Mesodermal cell (in vitro differentiated cells): ENCODE results near the gene ANKUB1.

Experiments
- H3K27ac ChIP-seq: 2 replicates; pipeline ENCODE4 v1.7.0; 2013; ENCODE audit warnings: mild to moderate bottlenecking, low read depth, low read length, moderate library complexity; ENCODE audit not compliant: severe bottlenecking
- H3K36me3 ChIP-seq: 2 replicates; pipeline ENCODE4 v1.7.1; 2013; ENCODE audit warnings: mild to moderate bottlenecking, low read length, moderate library complexity; ENCODE audit not compliant: control insufficient read depth, insufficient read depth
- H3K4me1 ChIP-seq: one replicate; pipeline ENCODE4 v1.7.1; 2013; ENCODE audit warnings: mild to moderate bottlenecking, low read length; ENCODE audit not compliant: insufficient read depth, control insufficient read depth, poor library complexity, severe bottlenecking
- H3K4me3 ChIP-seq: 2 replicates; pipeline ENCODE4 v1.7.0; 2013; ENCODE audit warnings: low read length, control low read depth, mild to moderate bottlenecking; ENCODE audit not compliant: insufficient read depth, poor library complexity, severe bottlenecking; ENCODE audit errors: extremely low read depth
- H3K9me3 ChIP-seq: 2 replicates; pipeline ENCODE4 v1.7.1; 2013; ENCODE audit warnings: mild to moderate bottlenecking, low read length, moderate library complexity; ENCODE audit not compliant: control insufficient read depth
- WGBS, 2 experiments: methylation state at CpG; one replicate each; pipeline ENCODE4 v1.1.5; 2013; ENCODE audit warnings: missing lambda C conversion rate in 2 of 2; ENCODE audit not compliant: insufficient coverage in 2 of 2; 5-methylcytosine and 5-hydroxymethylcytosine counted together

Gene ANKUB1

GRCh38 chr3:149809699-149810098, 17.3 kb upstream of the ANKUB1 start:
- Histone ChIP-seq H3K4me1 (peaks cover 8% of the 10 kb centered on the region), H3K36me3 (no peaks in the 10 kb centered on the region)

DNA sequence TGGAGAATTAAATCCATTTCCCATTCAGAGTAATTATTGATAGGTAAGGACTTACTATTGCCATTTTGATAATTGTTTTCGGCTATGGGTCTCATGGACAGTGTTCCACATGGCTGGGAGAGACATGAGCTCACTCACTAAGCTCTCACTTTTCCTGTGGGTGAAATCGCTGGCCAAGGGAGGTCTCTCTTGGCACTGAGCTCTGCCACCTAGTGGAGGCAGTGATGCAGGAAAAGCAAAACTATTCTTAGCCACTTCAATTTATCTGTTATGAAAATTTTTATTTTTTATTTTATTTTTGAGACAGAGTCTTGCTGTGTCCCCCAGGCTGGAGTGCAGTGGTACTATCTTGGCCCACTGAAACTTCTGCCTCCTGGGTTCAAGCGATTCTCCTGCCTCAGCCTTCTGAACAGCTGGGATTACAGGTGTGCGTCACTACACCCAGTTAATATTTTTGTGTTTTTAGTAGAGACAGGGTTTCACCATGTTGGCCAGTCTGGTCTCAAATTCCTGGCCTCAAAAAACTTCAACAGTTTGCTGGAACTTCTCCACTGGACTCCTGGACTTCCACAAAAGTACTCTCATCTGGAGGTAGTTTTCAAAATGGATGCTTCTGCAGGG, 16.0 kb upstream of the ANKUB1 start:
- H3K36me3 ChIP-seq, result no peaks in the 10 kb centered on the region
- WGBS, 2 experiments, result 10% methylated on average over 2 of the region's 4 CpGs; no CpG with 5 or more reads in 1 of the 2 experiments
- no peak overlapping the region for H3K27ac ChIP-seq
- H3K4me3 ChIP-seq, result no peak overlapping the region
- no peaks in the 10 kb centered on the region for H3K9me3 ChIP-seq
- H3K4me1 ChIP-seq, result peaks cover 3% of the 10 kb centered on the region

More at GRCh38 chr3:149809699-149810098, 17.3 kb upstream of the ANKUB1 start:
- Histone ChIP-seq H3K9me3 (no peaks in the 10 kb centered on the region), H3K27ac (no peak overlapping the region), H3K4me3 (no peak overlapping the region)

DNA sequence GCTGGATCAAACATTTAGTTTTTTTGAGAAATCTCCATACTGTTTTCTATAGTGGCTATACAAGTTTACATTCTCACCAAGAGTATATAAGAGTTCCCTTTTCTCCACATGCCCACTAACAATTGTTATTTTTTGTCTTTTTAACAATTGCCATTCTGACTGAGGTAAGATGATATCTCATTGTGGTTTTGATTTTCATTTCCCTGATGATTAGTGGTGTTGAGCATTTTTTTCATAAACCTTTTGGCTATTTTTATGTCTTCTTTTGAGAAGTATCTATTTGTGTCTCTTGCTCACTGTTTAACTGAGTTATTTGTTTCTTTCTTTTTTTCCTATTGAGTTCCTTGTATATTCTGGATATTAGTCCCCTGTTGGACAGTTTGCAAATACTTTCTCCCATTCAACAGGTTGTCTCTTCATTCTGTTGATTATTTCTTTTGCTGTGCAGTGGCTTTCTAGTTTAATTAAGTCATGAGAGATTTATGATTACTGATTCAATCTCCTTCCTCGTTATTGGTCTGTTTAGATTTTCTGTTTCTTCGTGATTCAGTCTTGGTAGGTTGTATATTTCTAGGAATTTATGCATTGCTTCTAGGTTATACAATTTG, 13.9 kb upstream of the ANKUB1 start:
- Histone ChIP-seq H3K4me3 (no peak overlapping the region), H3K4me1 (no peaks in the 10 kb centered on the region), H3K9me3 (no peaks in the 10 kb centered on the region), H3K36me3 (no peaks in the 10 kb centered on the region), H3K27ac (no peak overlapping the region)
- no CpG with 5 or more reads among the region's 2 CpGs for WGBS, 2 experiments

GRCh38 chr3:149801639-149802038, 9.3 kb upstream of the ANKUB1 start:
- 50 to 88% methylated on average over 2 to 3 of the region's 5 CpGs for WGBS, 2 experiments
- H3K36me3 ChIP-seq, result no peaks in the 10 kb centered on the region
- H3K4me1 ChIP-seq, result no peaks in the 10 kb centered on the region
- H3K9me3 ChIP-seq, result no peaks in the 10 kb centered on the region
- no peak overlapping the region for H3K4me3 ChIP-seq
- no peak overlapping the region for H3K27ac ChIP-seq

GRCh38 chr3:149801195-149801594, 8.8 kb upstream of the ANKUB1 start:
- no peaks in the 10 kb centered on the region for H3K9me3 ChIP-seq
- H3K4me1 ChIP-seq, result no peaks in the 10 kb centered on the region
- no peak overlapping the region for H3K27ac ChIP-seq
- no peaks in the 10 kb centered on the region for H3K36me3 ChIP-seq
- no CpG with 5 or more reads among the region's 1 CpG for WGBS, 2 experiments
- no peak overlapping the region for H3K4me3 ChIP-seq

GRCh38 chr3:149800693-149801092, 8.3 kb upstream of the ANKUB1 start:
- 84 to 96% methylated on average over 3 to 4 of the region's 8 CpGs for WGBS, 2 experiments
- Histone ChIP-seq H3K4me1 (no peaks in the 10 kb centered on the region), H3K9me3 (no peaks in the 10 kb centered on the region), H3K27ac (no peak overlapping the region), H3K36me3 (no peaks in the 10 kb centered on the region), H3K4me3 (no peak overlapping the region)

- Histone ChIP-seq H3K4me1 (no peaks in the 10 kb centered on the region), H3K4me3 (no peak overlapping the region), H3K36me3 (no peaks in the 10 kb centered on the region), H3K27ac (no peak overlapping the region), H3K9me3 (no peaks in the 10 kb centered on the region)
- no CpG with 5 or more reads among the region's 1 CpG for WGBS, 2 experiments
These were observed 3.7 kb upstream of the ANKUB1 start for GRCh38 chr3:149796026-149796425.

DNA sequence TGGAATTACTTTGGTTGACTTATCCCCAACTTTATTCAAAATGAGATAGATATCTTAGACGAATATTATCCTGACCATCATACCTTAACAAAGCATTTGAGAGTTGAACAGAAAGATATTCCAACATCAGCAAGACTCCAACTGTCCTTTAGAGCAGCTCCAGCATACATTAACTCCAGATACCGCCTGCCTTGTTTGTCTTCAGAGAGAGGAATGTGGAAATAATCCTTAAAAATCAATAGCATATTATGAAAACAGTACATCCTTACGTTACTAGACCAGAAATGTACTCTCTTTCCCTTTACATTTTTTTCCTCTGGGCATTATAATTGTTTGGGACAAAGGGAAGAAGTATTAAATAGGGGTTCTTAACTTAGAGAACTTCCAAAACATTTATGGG, 1.7 kb downstream of the ANKUB1 start:
- WGBS, 2 experiments, result 100% methylated on average over 1 of the region's 3 CpGs; no CpG with 5 or more reads in 1 of the 2 experiments
- no peaks in the 10 kb centered on the region for H3K36me3 ChIP-seq
- H3K4me1 ChIP-seq, result peaks cover 9% of the 10 kb centered on the region
- H3K9me3 ChIP-seq, result no peaks in the 10 kb centered on the region
- no peak overlapping the region for H3K4me3 ChIP-seq
- H3K27ac ChIP-seq, result no peak overlapping the region

GRCh38 chr3:149790268-149790667, 2.1 kb downstream of the ANKUB1 start:
- H3K27ac ChIP-seq, result no peak overlapping the region
- WGBS, 2 experiments, result no CpG with 5 or more reads among the region's 2 CpGs
- H3K9me3 ChIP-seq, result no peaks in the 10 kb centered on the region
- H3K4me3 ChIP-seq, result no peak overlapping the region
- H3K36me3 ChIP-seq, result no peaks in the 10 kb centered on the region
- H3K4me1 ChIP-seq, result peaks cover 9% of the 10 kb centered on the region

DNA sequence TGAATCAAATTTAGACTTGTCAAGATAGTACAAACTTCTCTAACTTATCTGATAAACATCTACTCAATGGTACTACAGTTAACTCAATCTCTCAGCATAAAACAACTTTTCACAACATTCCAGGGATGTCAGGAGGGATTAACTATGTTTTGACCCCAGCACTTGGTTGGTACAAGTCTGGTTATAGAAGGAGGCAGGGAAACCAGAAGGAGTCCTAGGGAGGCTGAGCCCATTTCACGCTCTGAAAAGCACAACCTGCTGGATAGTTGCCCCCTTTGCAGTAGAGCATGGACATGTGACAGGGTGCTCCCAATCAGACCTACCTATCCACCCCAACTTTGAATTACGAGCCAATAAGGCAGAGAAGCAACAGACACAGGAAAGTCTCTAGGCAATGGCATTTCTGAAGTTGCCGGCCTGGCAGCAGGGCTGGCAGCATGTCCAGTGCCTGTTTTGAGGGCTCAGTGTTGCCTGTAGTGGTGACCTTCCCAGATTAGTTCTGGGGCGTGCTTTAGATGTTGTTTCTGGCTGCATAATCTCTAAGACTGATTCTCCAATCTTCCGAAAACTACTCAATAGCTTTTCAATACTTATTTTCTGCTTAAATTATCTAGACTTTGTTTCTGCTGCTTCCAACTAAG, 8.2 kb downstream of the ANKUB1 start:
- 91 to 100% methylated on average over 2 to 4 of the region's 5 CpGs for WGBS, 2 experiments
- Histone ChIP-seq H3K4me1 (peaks cover 16% of the 10 kb centered on the region), H3K36me3 (no peaks in the 10 kb centered on the region), H3K9me3 (no peaks in the 10 kb centered on the region), H3K4me3 (no peak overlapping the region), H3K27ac (peak overlapping the region; percentile 47)

- no peaks in the 10 kb centered on the region for H3K36me3 ChIP-seq
- no peaks in the 10 kb centered on the region for H3K9me3 ChIP-seq
- no peak overlapping the region for H3K4me3 ChIP-seq
- H3K27ac ChIP-seq, result peak overlapping the region; percentile 47
- peaks cover 16% of the 10 kb centered on the region for H3K4me1 ChIP-seq
These were observed 8.8 kb downstream of the ANKUB1 start for GRCh38 chr3:149783576-149783975.
